ENCODE measurements around the gene SKIDA1. TPM values are rescaled to one million over a fixed set of nuclear protein-coding genes. Genes with fewer than 3 reads are reported as not detected.

SKIDA1 gene
- total and polyA plus RNA-seq, 2 of the 4 experiments (the other 2 are of a cell fraction) = 0.36 to 0.72 TPM

DNA sequence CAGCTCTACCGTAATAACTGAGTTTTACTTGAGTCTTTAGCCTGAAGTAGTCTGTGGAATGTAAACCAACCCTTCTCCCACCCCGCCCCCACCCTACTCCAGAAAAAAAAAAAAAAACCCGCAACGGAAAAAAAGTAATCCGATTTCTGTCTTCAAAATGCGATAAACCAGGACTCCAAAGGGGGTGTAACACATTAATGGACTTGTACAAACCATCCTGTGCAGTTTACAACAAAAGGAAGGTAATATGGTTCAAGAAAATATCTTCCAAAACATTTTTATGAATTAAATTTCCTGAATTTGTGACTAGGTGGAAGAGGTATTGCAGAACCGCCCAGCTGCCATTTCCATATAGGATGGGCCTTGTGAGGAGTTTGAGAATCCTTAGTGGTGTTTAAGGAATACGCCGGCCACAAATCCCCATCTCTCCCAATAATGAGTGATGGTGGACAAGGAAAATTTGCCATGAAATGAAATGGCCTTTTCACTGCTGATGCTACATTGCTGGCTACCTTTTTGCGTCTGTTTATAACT, 10.6 kb downstream of the SKIDA1 start:
- no peak overlapping the region for H2AK9ac ChIP-seq (replicated peaks; ENCODE audit: low read depth, low read length, poor library complexity)

More for the DNA sequence above, 10.6 kb downstream of the SKIDA1 start:
- Histone ChIP-seq H3K4me3 (ENCODE audit: insufficient read depth, low read depth, low read length) (no peak overlapping the region), H3K79me1 (ENCODE audit: low read depth in 1 of 2, low read length in 2 of 2) (peaks cover 0 to 3% of the 10 kb centered on the region in 2 experiments; a peak in 1 of 4 replicates), H3K9me1 (ENCODE audit: insufficient read depth, low read length) (no peaks in the 10 kb centered on the region), H3K4me1 (ENCODE audit: control insufficient read depth, insufficient read depth, low read length) (peaks cover 4% of the 10 kb centered on the region), H3K27me3 (ENCODE audit: control insufficient read depth, insufficient read depth, low read length) (no peaks in the 10 kb centered on the region), H2AK5ac (ENCODE audit: low read depth, low read length) (no peak overlapping the region), H4K5ac (ENCODE audit: low read depth, low read length) (no peak overlapping the region; the same call in 1 of the 2 replicates), H2BK20ac (ENCODE audit: low read depth, low read length) (no peak overlapping the region), H3K23ac (ENCODE audit: low read depth, low read length) (0 out of 2 replicates have a peak overlapping the region, but pooled peaks have one; percentile 7), H4K8ac (ENCODE audit: low read depth in 2 of 2, low read length in 2 of 2) (peak overlapping the region in 1 of 2 experiments; percentile 29; a peak in 1 of 4 replicates), H3K4ac (ENCODE audit: low read depth, low read length) (no peak overlapping the region), H2BK5ac (ENCODE audit: low read depth, low read length, poor library complexity, severe bottlenecking) (no peak overlapping the region), H3K56ac (ENCODE audit: extremely low read depth, insufficient read depth, low read length) (no peak overlapping the region; the same call in 1 of the 2 replicates), H3K36me3 (ENCODE audit: control insufficient read depth, insufficient read depth, low read length) (no peaks in the 10 kb centered on the region), H3K9ac (ENCODE audit: low read depth, low read length) (peak overlapping the region; percentile 64; the same call in 1 of the 2 replicates), H2AFZ (replicated peaks; ENCODE audit: low read length, poor library complexity) (no peak overlapping the region), H2BK120ac (ENCODE audit: low read depth, low read length) (0 out of 2 replicates have a peak overlapping the region, but pooled peaks have one; percentile 16), H4K20me1 (ENCODE audit: insufficient read depth, low read length) (no peaks in the 10 kb centered on the region), H2BK15ac (ENCODE audit: low read depth, low read length) (peak overlapping the region; percentile 44; the same call in 1 of the 3 replicates), H3K4me2 (ENCODE audit: low read depth, low read length) (peak overlapping the region; percentile 71), H3K18ac (ENCODE audit: low read depth, low read length) (peak overlapping the region; percentile 51; the same call in 1 of the 2 replicates), H3K14ac (replicated peaks; ENCODE audit: low read depth, low read length) (no peak overlapping the region), H3K27ac (ENCODE audit: insufficient read depth, low read length) (peak overlapping the region; percentile 38; the same call in 1 of the 2 replicates), H3K9me3 (ENCODE audit: control insufficient read depth, insufficient read depth, low read length) (no peaks in the 10 kb centered on the region), H4K91ac (ENCODE audit: insufficient read depth, low read depth, low read length) (no peak overlapping the region)
- intact Hi-C loops (cut with micrococcal nuclease) (loop anchor here (5.0 kb wide), 2 partner anchors 217 to 812 kb away; no protein-coding TSS in a partner anchor), dilution Hi-C loops (cut with HindIII; ENCODE audit: low sequenced_read_pairs, unreplicated experiment) (no loop called here), in situ Hi-C loops (cut with MboI; ENCODE audit: low sequenced_read_pairs) (loop anchor here (25.0 kb wide), 3 partner anchors 797 to 1097 kb away; partner anchors contain the start of genes BMI1 and COMMD3)
- no CpG with 5 or more reads among the region's 10 CpGs for WGBS, 2 experiments (ENCODE audit: extremely low coverage in 2 of 2, insufficient read length in 1 of 2)
- POLR2A ChIA-PET (ENCODE audit: unreplicated experiment) = no interaction called here
- TF ChIP-seq MAZ (IDR thresholded peaks at IDR 0.05; ENCODE audit: borderline replicate concordance, low read depth, low read length) (no peak), CHD1 (IDR thresholded peaks at IDR 0.05; ENCODE audit: low read depth, low read length) (no peak), RFX5 (IDR thresholded peaks at IDR 0.05; ENCODE audit: low read depth, low read length) (no peak), CEBPB (IDR thresholded peaks at IDR 0.05; ENCODE audit: low read depth, low read length) (no peak), MAFK (IDR thresholded peaks at IDR 0.05; ENCODE audit: low read depth, low read length) (no peak), RCOR1 (IDR thresholded peaks at IDR 0.05; ENCODE audit: insufficient replicate concordance, low read length) (no peak), MXI1 (IDR thresholded peaks at IDR 0.05; ENCODE audit: borderline replicate concordance, low read depth, low read length) (no peak), POLR2A (IDR thresholded peaks at IDR 0.05; ENCODE audit: low read depth, low read length) (no peak), FOS (IDR thresholded peaks at IDR 0.05; ENCODE audit: low read depth, low read length) (no peak), NFE2L2 (IDR thresholded peaks at IDR 0.05; ENCODE audit: low read depth, low read length) (no peak), RAD21 (IDR thresholded peaks at IDR 0.05; ENCODE audit: low read length) (no peak), SMC3 (IDR thresholded peaks at IDR 0.05; ENCODE audit: low read depth, low read length) (no peak)
- DNase-seq (no peak), ATAC-seq (ENCODE audit: low read depth) (no peak)
- BruUV-seq (replicated peaks) = no TSS peak
- CTCF ChIA-PET = interaction anchor here (0.8 to 1.7 kb wide), 3 partner anchors 18 to 222 kb away, joined by 3 to 8 read pairs (median 7); no protein-coding TSS in a partner anchor
